Caco-2 (cell line): ENCODE data around the gene SLC39A11. TPM values are rescaled to one million over a fixed set of nuclear protein-coding genes. Genes with fewer than 3 reads are reported as not detected.
"Not testable (repeated sequence)": the region's sequence is repeated elsewhere in the genome, so short reads cannot be mapped to it uniquely, and the experiment has no call there.

Source experiments
- BruUV-seq: library from RNA; stranded (reverse); fragments of 400-500 nt; replicated peaks from 2 replicates; lab custom pipeline; 2021; lab: Mats Ljungman, UMichigan
- CTCF ChIA-PET: fragments of 300-600 bp; sonication (Branson Sonifier 250); formaldehyde crosslinking; loops from one replicate; lab custom pipeline; 2022; ENCODE audit warnings: antibody characterized with exemption; lab: Charles Lee
- POLR2A ChIA-PET: fragments of 300-600 bp; sonication (Branson Sonifier 250); formaldehyde crosslinking; loops from one replicate; lab custom pipeline; 2022; ENCODE audit warnings: antibody characterized with exemption; lab: Charles Lee
- DNase-seq, 2 experiments: peaks; one replicate each; pipeline versions ENCODE4 v3.0.0 to v3.0.0-alpha.2; 2020 to 2022
- H3K27me3 ChIP-seq: replicated peaks from 2 replicates; pipeline ENCODE4 v1.6.0; 2011; ENCODE audit warnings: low read length; ENCODE audit not compliant: control insufficient read depth, insufficient read depth
- H3K36me3 ChIP-seq: 2 replicates; pipeline ENCODE4 v1.5.1; 2011; ENCODE audit warnings: low read length; ENCODE audit not compliant: control insufficient read depth, insufficient read depth
- H3K4me1 ChIP-seq: fragments of 250-450 bp; sonication (Bioruptor Pico); 2 replicates; pipeline ENCODE4 v1.5.1; 2020; ENCODE audit warnings: mild to moderate bottlenecking
- H3K4me3 ChIP-seq: 2 replicates; pipeline ENCODE4 v1.5.1; 2011; ENCODE audit warnings: low read depth, mild to moderate bottlenecking, control low read depth, low read length
- H3K9me3 ChIP-seq: fragments of 250-450 bp; sonication (Bioruptor Pico); 2 replicates; pipeline ENCODE4 v1.5.1; 2020; ENCODE audit warnings: mild to moderate bottlenecking, moderate library complexity
- H3K27ac Mint-ChIP-seq: one replicate; pipeline ENCODE4 v1.8.0; 2022; ENCODE audit warnings: mixed read lengths; ENCODE audit not compliant: unreplicated experiment
- H3K27me3 Mint-ChIP-seq: one replicate; pipeline ENCODE4 v1.8.0; 2022; ENCODE audit warnings: mixed read lengths; ENCODE audit not compliant: insufficient read depth, unreplicated experiment
- H3K36me3 Mint-ChIP-seq: one replicate; pipeline ENCODE4 v1.8.0; 2022; ENCODE audit warnings: mild to moderate bottlenecking, mixed read lengths; ENCODE audit not compliant: insufficient read depth, unreplicated experiment
- H3K4me1 Mint-ChIP-seq: one replicate; pipeline ENCODE4 v1.8.0; 2022; ENCODE audit warnings: low read depth, mixed read lengths; ENCODE audit not compliant: unreplicated experiment
- H3K4me3 Mint-ChIP-seq: one replicate; pipeline ENCODE4 v1.8.0; 2022; ENCODE audit warnings: mild to moderate bottlenecking, moderate library complexity, mixed read lengths; ENCODE audit not compliant: unreplicated experiment
- H3K9me3 Mint-ChIP-seq: one replicate; pipeline ENCODE4 v1.8.0; 2022; ENCODE audit warnings: mixed read lengths; ENCODE audit not compliant: unreplicated experiment
- CTCF ChIP-seq, 2 experiments: fragments of 200-600 bp in 1 of 2; IDR thresholded peaks; 1 replicate in 1 of 2; 2 replicates in 1 of 2; pipeline versions ENCODE4 v1.5.1 to v1.8.0; 2011 to 2022; ENCODE audit warnings: antibody characterized with exemption in 1 of 2, control low read depth in 1 of 2, inconsistent platforms in 1 of 2, low read depth in 1 of 2, low read length in 1 of 2, mild to moderate bottlenecking in 1 of 2, moderate library complexity in 1 of 2; ENCODE audit not compliant: insufficient read depth in 1 of 2, severe bottlenecking in 1 of 2, unreplicated experiment in 1 of 2
- intact Hi-C: fragments of 100-400 bp; cut with micrococcal nuclease; formaldehyde crosslinking; loops from one replicate; pipeline ENCODE4 v1.10.0; 2022; ENCODE audit not compliant: unreplicated experiment
- total RNA-seq: library from RNA; stranded (reverse); gene quantifications from 2 replicates; pipeline ENCODE4 v1.2.3, GENCODE V29; 2022

Gene SLC39A11
- total RNA-seq, 1 experiment from 2014 or later, result 26.4 TPM

DNA sequence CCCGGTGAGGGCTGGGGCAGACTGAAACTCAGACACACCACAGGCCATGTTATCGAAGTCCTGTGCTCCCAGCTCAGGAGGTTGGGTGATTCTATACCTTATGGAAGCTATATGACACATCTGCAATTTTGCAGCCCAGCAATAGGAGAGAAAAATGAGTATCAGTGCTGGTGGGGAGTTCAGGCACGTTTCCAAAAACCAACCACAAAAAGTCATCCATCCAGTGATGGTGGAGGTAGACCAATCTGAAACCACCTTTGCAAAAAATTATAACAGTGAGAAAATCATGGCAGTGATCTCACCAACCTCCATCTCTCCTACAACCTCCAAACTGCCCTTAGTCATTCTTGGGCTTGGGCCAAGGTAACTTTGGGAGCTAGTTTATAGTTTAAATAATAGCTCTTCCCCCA, 327.9 kb downstream of the SLC39A11 start:
- H3K27ac Mint-ChIP-seq, result no peak overlapping the region
- H3K27me3 Mint-ChIP-seq, result no peaks in the 10 kb centered on the region
- peaks cover 27% of the 10 kb centered on the region for H3K9me3 Mint-ChIP-seq
- CTCF ChIA-PET, result no interaction called here
- H3K4me3 ChIP-seq, result no peak overlapping the region
- intact Hi-C loops, result no loop called here
- H3K4me1 ChIP-seq, result no peaks in the 10 kb centered on the region
- TF ChIP-seq CTCF (IDR thresholded peaks at IDR 0.05; ENCODE audit: insufficient read depth in 1 of 2, low read depth in 1 of 2, low read length in 1 of 2, severe bottlenecking in 1 of 2, unreplicated experiment in 1 of 2), result no peak
- DNase-seq, result no peak
- H3K36me3 Mint-ChIP-seq, result no peaks in the 10 kb centered on the region
- no peaks in the 10 kb centered on the region for H3K27me3 ChIP-seq
- BruUV-seq, result no TSS peak
- H3K9me3 ChIP-seq, result peaks cover 13% of the 10 kb centered on the region; the same call in 1 of the 2 replicates
- no peak overlapping the region for H3K4me3 Mint-ChIP-seq
- H3K36me3 ChIP-seq, result no peaks in the 10 kb centered on the region
- POLR2A ChIA-PET, result no interaction called here
- peaks cover 6% of the 10 kb centered on the region for H3K4me1 Mint-ChIP-seq

DNA sequence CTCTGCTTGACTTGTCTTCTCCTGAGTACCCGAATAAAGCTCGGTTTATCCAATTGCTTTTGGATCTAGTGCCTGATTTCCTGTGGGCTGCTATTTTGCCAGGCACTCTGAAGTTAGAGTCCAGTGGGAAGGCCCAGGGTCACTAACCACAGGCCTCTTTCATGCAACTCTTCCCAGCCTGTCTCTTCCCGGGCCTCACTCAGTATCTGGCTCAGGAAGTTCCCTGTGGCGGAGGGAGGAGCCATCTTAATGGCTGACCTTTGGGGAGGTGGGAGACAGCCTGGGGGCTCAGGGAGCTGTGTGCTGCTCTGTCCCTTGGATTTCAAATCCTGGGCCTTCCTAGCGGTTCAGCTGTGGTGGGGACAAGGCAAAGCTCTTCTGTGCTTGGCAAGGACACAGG, 328.5 kb downstream of the SLC39A11 start:
- BruUV-seq, result no TSS peak
- intact Hi-C loops, result no loop called here
- Histone ChIP-seq H3K9me3 (peaks cover 13% of the 10 kb centered on the region; the same call in 1 of the 2 replicates), H3K4me3 (no peak overlapping the region), H3K4me1 (no peaks in the 10 kb centered on the region), H3K27me3 (no peaks in the 10 kb centered on the region), H3K36me3 (no peaks in the 10 kb centered on the region)
- Mint-ChIP-seq H3K36me3 (no peaks in the 10 kb centered on the region), H3K9me3 (peaks cover 21% of the 10 kb centered on the region), H3K27ac (no peak overlapping the region), H3K27me3 (no peaks in the 10 kb centered on the region), H3K4me1 (peaks cover 6% of the 10 kb centered on the region), H3K4me3 (no peak overlapping the region)
- ChIA-PET CTCF (no interaction called here), POLR2A (interaction anchor here (0.5 kb wide), 1 partner anchor 644 kb away, joined by 3 read pairs; no protein-coding TSS in a partner anchor)
- DNase-seq, result no peak
- TF ChIP-seq CTCF (IDR thresholded peaks at IDR 0.05; ENCODE audit: insufficient read depth in 1 of 2, low read depth in 1 of 2, low read length in 1 of 2, severe bottlenecking in 1 of 2, unreplicated experiment in 1 of 2), result no peak

DNA sequence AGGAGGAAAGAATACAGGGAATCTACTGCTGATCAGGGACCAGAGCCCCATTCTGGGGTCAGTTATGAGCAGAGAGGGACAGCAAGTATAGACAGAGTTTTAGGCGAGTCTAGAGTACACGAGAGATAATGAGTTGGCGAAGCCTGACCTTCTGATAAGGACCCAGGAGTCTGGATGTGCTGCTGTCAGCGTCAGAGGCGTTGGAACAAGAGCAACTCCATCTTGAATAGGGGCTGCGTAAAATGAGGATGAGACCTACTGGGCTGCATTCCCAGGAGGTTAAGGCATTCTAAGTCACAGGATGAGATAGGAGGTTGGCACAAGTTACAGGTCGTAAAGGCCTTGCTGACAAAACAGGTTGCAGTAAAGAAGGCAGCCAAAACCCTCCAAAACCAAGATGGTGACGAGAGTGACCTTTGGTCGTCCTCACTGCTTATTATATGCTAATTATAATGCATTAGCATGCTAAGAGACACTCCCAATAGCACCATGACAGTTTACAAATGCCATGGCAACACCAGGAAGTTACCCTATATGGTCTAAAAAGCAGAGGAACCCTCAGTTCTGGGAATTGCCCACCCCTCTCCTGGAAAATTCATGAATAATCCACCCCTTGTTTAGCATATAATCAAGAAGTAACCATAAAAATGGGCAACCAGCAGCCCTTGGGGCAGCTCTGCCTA, 330.5 kb downstream of the SLC39A11 start:
- H3K4me3 ChIP-seq, intact Hi-C loops, DNase-seq, H3K4me3 Mint-ChIP-seq, BruUV-seq, CTCF ChIA-PET, H3K27ac Mint-ChIP-seq, H3K36me3 Mint-ChIP-seq, H3K4me1 Mint-ChIP-seq, H3K27me3 Mint-ChIP-seq, H3K4me1 ChIP-seq, H3K36me3 ChIP-seq, H3K9me3 ChIP-seq, POLR2A ChIA-PET, H3K27me3 ChIP-seq: not testable (repeated sequence)
- peaks cover 11% of the 10 kb centered on the region for H3K9me3 Mint-ChIP-seq
